HepG2 (cell line): Measurements from ENCODE around the gene CLEC16A. TPM values are rescaled to one million over a fixed set of nuclear protein-coding genes. Genes with fewer than 3 reads are reported as not detected.

ENCODE experiments used
- ATAC-seq: fragments of 200-7000 bp; cut with Tn5 transposase; 3 replicates; pipeline ENCODE4 v1.9.1; 2020; ENCODE audit warnings: mild to moderate bottlenecking, moderate library complexity
- BruUV-seq: library from RNA; stranded (reverse); fragments of 400-500 nt; replicated peaks from 2 replicates; lab custom pipeline; 2021; lab: Mats Ljungman, UMichigan
- CTCF ChIA-PET: fragments of 300-600 bp; formaldehyde crosslinking; extraction: SDS; loops from one replicate; lab custom pipeline; 2021; ENCODE audit warnings: low total read pairs, inconsistent platforms, low intra/inter-chr PET ratio; lab: Yijun Ruan, JAX
- POLR2A ChIA-PET: fragments of 350-600 bp; sonication (Branson Sonifier 250); formaldehyde crosslinking; loops from one replicate; lab custom pipeline; 2020; ENCODE audit warnings: antibody characterized with exemption, inconsistent platforms; lab: Yijun Ruan, JAX
- DNase-seq: peaks from one replicate; pipeline ENCODE4 v3.0.0-alpha.2; 2015; ENCODE audit warnings: low spot score
- FAIRE-seq: peaks from 3 replicates; lab custom pipeline; 2011; peaks lifted over from hg19 to GRCh38; lab: Jason Lieb, UNC
- H2AFZ ChIP-seq: one replicate; pipeline ENCODE4 v1.6.1; 2011; ENCODE audit warnings: low read length, inconsistent platforms
- H3K27ac ChIP-seq: fragments of 300-600 bp; 3 replicates; pipeline ENCODE4 v1.8.0; 2011; ENCODE audit warnings: mixed run types, mild to moderate bottlenecking, mixed read lengths, low read length, inconsistent platforms; ENCODE audit not compliant: insufficient read depth; ENCODE audit errors: extremely low read length
- H3K27me3 ChIP-seq, 2 experiments: fragments of 200-600 bp in 1 of 2; 2 replicates in 1 of 2; 3 replicates in 1 of 2; pipeline versions ENCODE4 v1.6.0 to v1.8.0; 2011; ENCODE audit warnings: low read length in 2 of 2, mild to moderate bottlenecking in 2 of 2, moderate library complexity in 2 of 2, inconsistent platforms in 1 of 2; ENCODE audit not compliant: insufficient read depth in 2 of 2, control insufficient read depth in 1 of 2
- H3K36me3 ChIP-seq, 2 experiments: fragments of 200-600 bp in 1 of 2; replicated peaks in 1 of 2; 2 replicates in 1 of 2; 3 replicates in 1 of 2; pipeline versions ENCODE4 v1.5.1 to v1.8.0; 2011; ENCODE audit warnings: low read length in 2 of 2, inconsistent platforms in 1 of 2; ENCODE audit not compliant: insufficient read depth in 2 of 2, control insufficient read depth in 1 of 2
- H3K4me1 ChIP-seq: 2 replicates; pipeline ENCODE4 v1.5.1; 2012; ENCODE audit warnings: low read length, inconsistent platforms; ENCODE audit not compliant: insufficient read depth
- H3K4me2 ChIP-seq: 2 replicates; pipeline ENCODE4 v1.6.0; 2011; ENCODE audit warnings: low read depth, low read length, inconsistent platforms
- H3K4me3 ChIP-seq, 3 experiments: fragments of 200-600 bp in 1 of 3; sonication (generic), shearing (Covaris generic) in 1 of 3; replicated peaks in 1 of 3; 2 replicates each; pipeline ENCODE4 v1.5.1; 2011 to 2016; ENCODE audit warnings: low read length in 3 of 3, inconsistent platforms in 2 of 3, low read depth in 2 of 3, mild to moderate bottlenecking in 2 of 3, control low read depth in 1 of 3, mixed read lengths in 1 of 3; ENCODE audit not compliant: insufficient read depth in 1 of 3
- H3K79me2 ChIP-seq: one replicate; pipeline ENCODE4 v1.6.1; 2011; ENCODE audit warnings: low read length, inconsistent platforms; ENCODE audit not compliant: insufficient read depth
- H3K9ac ChIP-seq: 2 replicates; pipeline ENCODE4 v1.6.0; 2011; ENCODE audit warnings: mild to moderate bottlenecking, low read depth, low read length, inconsistent platforms; ENCODE audit not compliant: insufficient read depth
- H3K9me3 ChIP-seq: 2 replicates; pipeline ENCODE4 v1.5.1; 2012; ENCODE audit warnings: mild to moderate bottlenecking, low read length
- H4K20me1 ChIP-seq: 2 replicates; pipeline ENCODE4 v1.6.0; 2011; ENCODE audit warnings: inconsistent platforms, mild to moderate bottlenecking, low read length, moderate library complexity; ENCODE audit not compliant: insufficient read depth
- CREM ChIP-seq, 2 experiments: sonication (generic) in 1 of 2; formaldehyde crosslinking in 1 of 2; IDR thresholded peaks; 2 replicates each; pipeline versions ENCODE4 v1.4.0 to v1.6.1; 2016 to 2020; ENCODE audit warnings: antibody characterized with exemption in 1 of 2, mild to moderate bottlenecking in 1 of 2, missing genetic modification reagents in 1 of 2
- DR1 ChIP-seq: sonication (generic); formaldehyde crosslinking; IDR thresholded peaks from 2 replicates; pipeline ENCODE4 v1.8.0; 2021; ENCODE audit warnings: mild to moderate bottlenecking, missing genetic modification reagents, inconsistent platforms
- FOXO1 ChIP-seq: sonication (generic); formaldehyde crosslinking; IDR thresholded peaks from 2 replicates; pipeline ENCODE4 v1.4.0; 2020; ENCODE audit warnings: missing genetic modification reagents
- HOXD1 ChIP-seq: sonication (generic); formaldehyde crosslinking; IDR thresholded peaks from 2 replicates; pipeline ENCODE4 v1.5.0; 2020; ENCODE audit warnings: missing genetic modification reagents
- JDP2 ChIP-seq: sonication (generic); formaldehyde crosslinking; IDR thresholded peaks from 2 replicates; pipeline ENCODE4 v1.8.1; 2022; ENCODE audit warnings: missing genetic modification reagents, borderline replicate concordance
- NRL ChIP-seq: sonication (generic); formaldehyde crosslinking; IDR thresholded peaks from 2 replicates; pipeline ENCODE4 v1.5.0; 2020; ENCODE audit warnings: missing genetic modification reagents, mild to moderate bottlenecking, moderate library complexity, borderline replicate concordance
- PRMT3 ChIP-seq: sonication (generic); formaldehyde crosslinking; IDR thresholded peaks from 2 replicates; pipeline ENCODE4 v1.8.1; 2022; ENCODE audit warnings: low read depth, mild to moderate bottlenecking, moderate library complexity, missing genetic modification reagents, borderline replicate concordance
- RFX5 ChIP-seq: IDR thresholded peaks from 2 replicates; pipeline ENCODE4 v1.6.1; 2011; ENCODE audit warnings: low read depth, low read length, improper control_type of control experiment
- RXRB ChIP-seq: IDR thresholded peaks from 2 replicates; pipeline ENCODE4 v1.6.1; 2016; ENCODE audit warnings: borderline replicate concordance, missing genetic modification reagents, missing compliant biosample characterization
- THAP11 ChIP-seq: IDR thresholded peaks from 2 replicates; pipeline ENCODE4 v1.6.1; 2016; ENCODE audit warnings: missing biosample characterization, missing genetic modification reagents
- THRA ChIP-seq: sonication (generic); formaldehyde crosslinking; IDR thresholded peaks from 2 replicates; pipeline ENCODE4 v1.4.0; 2020; ENCODE audit warnings: missing genetic modification reagents, borderline replicate concordance
- YEATS2 ChIP-seq: sonication (generic); formaldehyde crosslinking; IDR thresholded peaks from 2 replicates; pipeline ENCODE4 v1.4.0; 2020; ENCODE audit warnings: missing genetic modification reagents, borderline replicate concordance
- ZNF777 ChIP-seq: sonication (generic); formaldehyde crosslinking; IDR thresholded peaks from 2 replicates; pipeline ENCODE4 v1.4.0; 2020; ENCODE audit warnings: missing genetic modification reagents
- ZNF782 ChIP-seq: sonication (generic); formaldehyde crosslinking; IDR thresholded peaks from 2 replicates; pipeline ENCODE4 v1.4.0; 2020; ENCODE audit warnings: missing genetic modification reagents, mild to moderate bottlenecking, borderline replicate concordance
- WGBS: methylation state at CpG from one replicate; pipeline ENCODE4 v1.1.6; 2017; ENCODE audit warnings: low lambda C conversion rate; 5-methylcytosine and 5-hydroxymethylcytosine counted together
- in situ Hi-C: cut with HindIII; loops from 2 replicates; pipeline ENCODE4 v1.10.0; 2017; ENCODE audit warnings: low pct_unique_long_range_greater_than_20kb; ENCODE audit not compliant: extremely low pct_ligation_motif_present
- intact Hi-C: fragments of 100-400 bp; cut with micrococcal nuclease; formaldehyde crosslinking; loops from one replicate; pipeline ENCODE4 v1.10.0; 2022; ENCODE audit not compliant: unreplicated experiment
- polyA plus RNA-seq, 8 experiments: library from polyadenylated mRNA; depleted of rRNA in 3 of 8; stranded (reverse) in 7 of 8; unstranded in 1 of 8; fragments of >200 nt; fragmentation: Illumina TruSeq in 4 of 8; extraction: Trizol in 4 of 8; gene quantifications; 2 replicates each; pipeline versions ENCODE4 v1.2.1 to v1.2.3, GENCODE V29; 2011 to 2016; ENCODE audit warnings: low read depth in 4 of 8, missing spikeins in 1 of 8, mixed read lengths in 1 of 8; ENCODE audit not compliant: insufficient read depth in 1 of 8
- total RNA-seq, 5 experiments: library from RNA; depleted of rRNA; stranded (reverse); fragments of >200 nt; fragmentation: Illumina TruSeq; extraction: Trizol; gene quantifications; 2 replicates each; pipeline ENCODE4 v1.2.3, GENCODE V29; 2016; ENCODE audit warnings: low read depth in 1 of 5
- TF ChIP-seq, protein P1 (sequence below): sonication (generic); formaldehyde crosslinking; IDR thresholded peaks from 2 replicates; pipeline ENCODE4 v1.4.0; 2020; ENCODE audit warnings: mild to moderate bottlenecking, missing genetic modification reagents
- TF ChIP-seq, protein P2 (sequence below): sonication (generic); formaldehyde crosslinking; IDR thresholded peaks from 2 replicates; pipeline ENCODE4 v1.4.0; 2020; ENCODE audit warnings: low read depth, mild to moderate bottlenecking, missing genetic modification reagents

The CLEC16A gene
- total and polyA plus RNA-seq, 2 of the 13 experiments (the other 11 are each of a cell fraction or from before 2014, with no cell fraction given) = 8.5 to 10.3 TPM

GRCh38 chr16:10922328-10923145, 21.8 kb upstream of the CLEC16A start:
- Histone ChIP-seq H4K20me1 (no peaks in the 10 kb centered on the region), H3K4me1 (peaks cover 44% of the 10 kb centered on the region), H3K9ac (peak overlapping the region; percentile 6; the same call in 1 of the 2 replicates), H3K27ac (no peak overlapping the region), H3K4me3 (peak overlapping the region; percentile 2 to 72 (median 14); a peak in 3 of 6 replicates), H3K79me2 (no peaks in the 10 kb centered on the region), H3K4me2 (peak overlapping the region; percentile 97), H3K9me3 (no peaks in the 10 kb centered on the region), H3K36me3 (peaks cover 4 to 12% of the 10 kb centered on the region in 2 experiments), H3K27me3 (peaks cover 0 to 9% of the 10 kb centered on the region in 2 experiments; a peak in 1 of 5 replicates), H2AFZ (no peak overlapping the region)
- POLR2A ChIA-PET = interaction anchor here (0.6 to 3.1 kb wide), 17 partner anchors 8 to 665 kb away, joined by 3 to 60 read pairs (median 3); partner anchors contain the start of genes CLEC16A, DEXI, EMP2 and NUBP1
- CTCF ChIA-PET = no interaction called here
- no TSS peak for BruUV-seq
- DNase-seq (peak; percentile 44), FAIRE-seq (no peak), ATAC-seq (peak; percentile 15)
- intact Hi-C loops = loop anchor here (2.0 kb wide), 1 partner anchor 402 kb away; no protein-coding TSS in a partner anchor
- in situ Hi-C loops = loop anchor here (5.0 kb wide), 1 partner anchor 180 kb away; the partner anchor contains the start of gene NUBP1
- 26% methylated on average over 10 of the region's 14 CpGs for WGBS
- no peak for TF ChIP-seq RFX5
- TF ChIP-seq, protein P1, sequence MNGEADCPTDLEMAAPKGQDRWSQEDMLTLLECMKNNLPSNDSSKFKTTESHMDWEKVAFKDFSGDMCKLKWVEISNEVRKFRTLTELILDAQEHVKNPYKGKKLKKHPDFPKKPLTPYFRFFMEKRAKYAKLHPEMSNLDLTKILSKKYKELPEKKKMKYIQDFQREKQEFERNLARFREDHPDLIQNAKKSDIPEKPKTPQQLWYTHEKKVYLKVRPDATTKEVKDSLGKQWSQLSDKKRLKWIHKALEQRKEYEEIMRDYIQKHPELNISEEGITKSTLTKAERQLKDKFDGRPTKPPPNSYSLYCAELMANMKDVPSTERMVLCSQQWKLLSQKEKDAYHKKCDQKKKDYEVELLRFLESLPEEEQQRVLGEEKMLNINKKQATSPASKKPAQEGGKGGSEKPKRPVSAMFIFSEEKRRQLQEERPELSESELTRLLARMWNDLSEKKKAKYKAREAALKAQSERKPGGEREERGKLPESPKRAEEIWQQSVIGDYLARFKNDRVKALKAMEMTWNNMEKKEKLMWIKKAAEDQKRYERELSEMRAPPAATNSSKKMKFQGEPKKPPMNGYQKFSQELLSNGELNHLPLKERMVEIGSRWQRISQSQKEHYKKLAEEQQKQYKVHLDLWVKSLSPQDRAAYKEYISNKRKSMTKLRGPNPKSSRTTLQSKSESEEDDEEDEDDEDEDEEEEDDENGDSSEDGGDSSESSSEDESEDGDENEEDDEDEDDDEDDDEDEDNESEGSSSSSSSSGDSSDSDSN (CRISPR knock-in tag) = 0 out of 2 replicates have a peak, but pooled peaks have one; percentile 34
- 0 out of 2 replicates have a peak, but pooled peaks have one; percentile 9 for TF ChIP-seq THAP11
- TF ChIP-seq HOXD1 (CRISPR knock-in tag) = no peak
- TF ChIP-seq NRL (CRISPR knock-in tag) = no peak
- TF ChIP-seq ZNF777 = 0 out of 2 replicates have a peak, but pooled peaks have one; percentile 17
- TF ChIP-seq PRMT3 = no peak
- no peak for TF ChIP-seq FOXO1 (CRISPR knock-in tag)
- peak; percentile 95; the same call in 1 of the 2 replicates for TF ChIP-seq THRA (CRISPR knock-in tag)
- peak; percentile 80 for TF ChIP-seq RXRB
- no peak for TF ChIP-seq YEATS2 (CRISPR knock-in tag)
- TF ChIP-seq, protein P2, sequence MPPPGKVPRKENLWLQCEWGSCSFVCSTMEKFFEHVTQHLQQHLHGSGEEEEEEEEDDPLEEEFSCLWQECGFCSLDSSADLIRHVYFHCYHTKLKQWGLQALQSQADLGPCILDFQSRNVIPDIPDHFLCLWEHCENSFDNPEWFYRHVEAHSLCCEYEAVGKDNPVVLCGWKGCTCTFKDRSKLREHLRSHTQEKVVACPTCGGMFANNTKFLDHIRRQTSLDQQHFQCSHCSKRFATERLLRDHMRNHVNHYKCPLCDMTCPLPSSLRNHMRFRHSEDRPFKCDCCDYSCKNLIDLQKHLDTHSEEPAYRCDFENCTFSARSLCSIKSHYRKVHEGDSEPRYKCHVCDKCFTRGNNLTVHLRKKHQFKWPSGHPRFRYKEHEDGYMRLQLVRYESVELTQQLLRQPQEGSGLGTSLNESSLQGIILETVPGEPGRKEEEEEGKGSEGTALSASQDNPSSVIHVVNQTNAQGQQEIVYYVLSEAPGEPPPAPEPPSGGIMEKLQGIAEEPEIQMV (CRISPR knock-in tag) = 0 out of 2 replicates have a peak, but pooled peaks have one; percentile 19
- no peak for TF ChIP-seq CREM (IDR thresholded peaks at IDR 0.05)
- no peak for TF ChIP-seq CREM (CRISPR knock-in tag; IDR thresholded peaks at IDR 0.05)
- no peak for TF ChIP-seq ZNF782 (CRISPR knock-in tag)
- no peak for TF ChIP-seq DR1 (CRISPR knock-in tag)
- no peak for TF ChIP-seq JDP2 (CRISPR knock-in tag)
